NB4 (cell line): ENCODE data around the gene C19orf53.
A peak's percentile ranks its signal among the peaks of the same experiment; 100 is the strongest.
"Not testable (repeated sequence)": the region's sequence is repeated elsewhere in the genome, so short reads cannot be mapped to it uniquely, and the experiment has no call there.

Experiments used
- DNase-seq: peaks from one replicate; pipeline ENCODE4 v3.0.0; 2010; ENCODE audit warnings: low read depth
- H3K4me3 ChIP-seq: one replicate; pipeline ENCODE4 v1.5.1; 2011; ENCODE audit warnings: mild to moderate bottlenecking, low read depth, low read length, moderate library complexity
- MYC ChIP-seq: IDR thresholded peaks from 2 replicates; pipeline ENCODE4 v1.6.1; 2011; ENCODE audit warnings: low read depth, low read length
- POLR2A ChIP-seq: IDR thresholded peaks from 2 replicates; pipeline ENCODE4 v1.6.1; 2011; ENCODE audit warnings: mild to moderate bottlenecking; ENCODE audit not compliant: insufficient read length; ENCODE audit errors: extremely low read depth
- TF ChIP-seq, protein P1 (sequence below): IDR thresholded peaks from one replicate; pipeline ENCODE4 v1.5.1; 2012; ENCODE audit warnings: low read depth, low read length
- TF ChIP-seq, protein P2 (sequence below): IDR thresholded peaks from 2 replicates; pipeline ENCODE4 v1.6.1; 2011; ENCODE audit warnings: low read depth, low read length

The C19orf53 gene

DNA sequence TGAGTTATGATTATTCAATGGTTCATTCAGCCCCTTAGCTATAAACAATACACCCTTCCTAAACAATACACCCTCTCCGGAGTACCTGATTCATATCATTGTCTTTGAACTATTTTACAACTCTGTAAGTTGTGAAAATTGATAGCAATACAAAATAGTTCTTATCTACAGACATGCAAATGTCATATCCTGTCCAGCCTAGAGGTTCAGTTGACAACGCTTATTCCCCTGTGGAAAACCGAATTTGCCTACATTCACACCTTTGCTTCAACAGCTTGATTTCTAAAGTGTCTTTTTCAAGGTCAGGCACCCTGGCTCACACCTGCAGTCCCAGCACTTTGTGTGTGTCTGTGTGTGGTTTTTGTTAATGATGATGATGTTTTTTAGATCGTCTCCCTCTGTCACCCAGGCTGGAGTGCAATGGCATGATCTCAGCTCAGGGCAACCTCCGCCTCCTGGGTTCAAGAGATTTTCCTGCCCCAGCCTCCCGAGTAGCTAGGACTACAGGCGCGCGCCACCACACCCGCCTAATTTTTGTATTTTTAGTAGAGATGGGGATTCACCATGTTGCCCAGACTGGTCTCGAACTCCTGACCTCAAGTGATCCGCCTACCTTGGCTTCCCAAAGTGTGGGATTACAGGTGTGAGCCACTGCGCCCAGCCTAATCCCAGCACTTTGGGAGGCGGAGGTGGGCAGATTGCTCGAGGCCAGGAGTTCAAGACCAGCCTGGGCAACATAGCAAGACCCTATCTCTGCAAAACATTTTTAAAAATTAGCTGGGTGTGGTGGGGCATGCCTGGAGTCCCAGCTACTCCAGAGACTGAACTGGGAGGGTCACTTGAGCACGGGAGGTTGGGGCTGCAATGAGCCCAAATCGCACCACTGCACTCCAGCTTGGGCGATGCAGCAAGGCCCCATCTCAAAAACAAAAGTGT, 9.6 kb downstream of the C19orf53 start:
- no peak for DNase-seq
- H3K4me3 ChIP-seq = no peak overlapping the region
- TF ChIP-seq MYC = no peak
- no peak for TF ChIP-seq POLR2A
- TF ChIP-seq, protein P1, sequence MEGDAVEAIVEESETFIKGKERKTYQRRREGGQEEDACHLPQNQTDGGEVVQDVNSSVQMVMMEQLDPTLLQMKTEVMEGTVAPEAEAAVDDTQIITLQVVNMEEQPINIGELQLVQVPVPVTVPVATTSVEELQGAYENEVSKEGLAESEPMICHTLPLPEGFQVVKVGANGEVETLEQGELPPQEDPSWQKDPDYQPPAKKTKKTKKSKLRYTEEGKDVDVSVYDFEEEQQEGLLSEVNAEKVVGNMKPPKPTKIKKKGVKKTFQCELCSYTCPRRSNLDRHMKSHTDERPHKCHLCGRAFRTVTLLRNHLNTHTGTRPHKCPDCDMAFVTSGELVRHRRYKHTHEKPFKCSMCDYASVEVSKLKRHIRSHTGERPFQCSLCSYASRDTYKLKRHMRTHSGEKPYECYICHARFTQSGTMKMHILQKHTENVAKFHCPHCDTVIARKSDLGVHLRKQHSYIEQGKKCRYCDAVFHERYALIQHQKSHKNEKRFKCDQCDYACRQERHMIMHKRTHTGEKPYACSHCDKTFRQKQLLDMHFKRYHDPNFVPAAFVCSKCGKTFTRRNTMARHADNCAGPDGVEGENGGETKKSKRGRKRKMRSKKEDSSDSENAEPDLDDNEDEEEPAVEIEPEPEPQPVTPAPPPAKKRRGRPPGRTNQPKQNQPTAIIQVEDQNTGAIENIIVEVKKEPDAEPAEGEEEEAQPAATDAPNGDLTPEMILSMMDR = no peak
- TF ChIP-seq, protein P2, sequence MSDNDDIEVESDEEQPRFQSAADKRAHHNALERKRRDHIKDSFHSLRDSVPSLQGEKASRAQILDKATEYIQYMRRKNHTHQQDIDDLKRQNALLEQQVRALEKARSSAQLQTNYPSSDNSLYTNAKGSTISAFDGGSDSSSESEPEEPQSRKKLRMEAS = no peak

DNA sequence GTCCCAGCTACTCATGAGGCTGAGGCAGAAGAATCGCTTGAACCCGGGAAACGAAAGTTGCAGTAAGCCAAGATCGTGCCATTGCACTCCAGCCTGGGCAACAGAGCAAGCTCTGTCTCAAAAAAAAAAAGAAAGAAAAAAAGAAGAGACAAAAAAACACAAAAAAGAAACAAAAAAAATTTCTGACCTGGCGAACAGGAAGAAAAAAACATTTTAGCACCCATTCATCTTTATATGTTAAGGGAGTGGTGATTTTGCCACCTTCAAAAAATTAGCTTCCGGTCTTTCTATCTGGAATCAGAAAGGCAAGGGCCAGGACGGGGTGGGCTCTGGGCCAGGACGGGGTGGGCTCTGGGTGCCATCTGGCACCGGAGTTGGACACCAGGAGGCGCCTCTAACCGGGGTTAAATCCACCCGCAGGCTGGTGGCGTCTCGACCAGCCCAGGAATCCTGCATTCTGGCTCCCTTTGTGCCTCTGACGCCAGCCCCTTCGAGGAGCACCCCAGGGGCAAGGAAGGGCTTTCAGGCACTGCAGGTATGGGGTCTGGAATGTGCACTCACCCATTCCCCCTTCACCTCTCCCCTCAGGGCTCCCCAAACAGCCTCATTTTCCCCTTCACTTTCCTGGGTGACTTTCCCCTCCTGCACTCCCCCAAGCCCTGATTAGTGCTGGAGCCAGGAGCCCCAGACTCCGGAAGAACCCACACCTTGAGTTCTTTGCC, 10.6 kb downstream of the C19orf53 start:
- H3K4me3 ChIP-seq = no peak overlapping the region
- TF ChIP-seq POLR2A = no peak
- no peak for TF ChIP-seq MYC
- TF ChIP-seq, protein P1 = peak; percentile 53
- peak; percentile 72 for DNase-seq

DNA sequence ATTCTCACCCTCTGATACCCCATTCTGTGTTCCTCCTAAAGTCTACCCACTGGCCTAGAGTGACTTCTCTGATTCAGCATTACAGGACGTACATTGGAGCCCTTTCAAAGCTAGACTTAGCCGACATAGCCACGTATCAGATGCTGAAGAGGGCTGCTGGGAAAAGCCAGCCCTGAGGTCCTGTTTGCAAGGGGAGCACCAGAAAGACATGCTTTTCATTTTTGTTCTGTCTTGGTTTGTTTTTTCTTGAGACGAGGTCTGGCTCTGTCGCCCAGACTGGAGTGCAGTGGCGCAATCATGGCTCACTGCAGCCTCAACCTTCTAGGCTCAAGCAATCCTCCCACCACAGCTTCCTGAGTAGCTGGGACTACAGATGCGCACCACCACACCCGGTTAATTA, 14.7 kb downstream of the C19orf53 start:
- H3K4me3 ChIP-seq = no peak overlapping the region
- TF ChIP-seq MYC = no peak
- TF ChIP-seq, protein P2 = no peak
- DNase-seq = peak; percentile 84

DNA sequence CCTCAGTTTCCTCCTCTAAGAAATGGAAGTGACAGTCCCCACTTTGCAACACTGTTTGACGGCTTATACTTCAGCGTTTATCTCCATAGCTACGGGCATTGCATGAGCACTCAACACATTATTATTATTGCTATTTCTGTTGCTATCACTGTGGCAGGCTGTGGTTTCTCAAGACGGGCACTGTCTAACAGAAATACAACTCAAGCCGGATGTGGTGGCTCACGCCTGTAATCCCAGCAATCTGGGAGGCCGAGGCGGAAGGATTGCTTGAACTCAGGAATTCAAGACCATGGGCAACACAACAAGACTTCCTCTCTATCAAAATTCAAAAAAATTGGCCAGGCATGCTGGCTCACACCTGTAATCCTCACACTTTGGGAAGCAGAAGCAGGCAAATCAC, 16.1 kb downstream of the C19orf53 start:
- TF ChIP-seq, protein P1 = no peak
- TF ChIP-seq, protein P2 = 0 out of 2 replicates have a peak, but pooled peaks have one; percentile 7
- no peak overlapping the region for H3K4me3 ChIP-seq
- DNase-seq = peak; percentile 90

DNA sequence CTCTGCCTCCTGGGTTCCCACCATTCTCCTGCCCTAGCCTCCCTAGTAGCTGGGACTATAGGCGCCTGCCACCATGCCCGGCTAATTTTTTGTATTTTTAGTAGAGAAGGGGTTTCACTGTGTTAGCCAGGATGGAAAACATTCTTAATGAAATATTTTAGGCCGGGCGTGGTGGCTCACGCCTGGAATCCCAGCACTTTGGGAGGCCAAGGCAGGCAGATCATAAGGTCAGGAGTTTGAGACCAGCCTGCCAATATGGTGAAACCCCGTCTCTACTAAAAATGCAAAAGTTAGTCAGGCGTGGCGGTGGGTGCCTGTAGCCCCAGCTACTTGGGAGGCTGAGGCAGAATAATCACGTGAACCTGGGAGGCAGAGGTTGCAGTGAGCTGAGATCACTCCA, 19.1 kb downstream of the C19orf53 start:
- DNase-seq, H3K4me3 ChIP-seq: not testable (repeated sequence)

DNA sequence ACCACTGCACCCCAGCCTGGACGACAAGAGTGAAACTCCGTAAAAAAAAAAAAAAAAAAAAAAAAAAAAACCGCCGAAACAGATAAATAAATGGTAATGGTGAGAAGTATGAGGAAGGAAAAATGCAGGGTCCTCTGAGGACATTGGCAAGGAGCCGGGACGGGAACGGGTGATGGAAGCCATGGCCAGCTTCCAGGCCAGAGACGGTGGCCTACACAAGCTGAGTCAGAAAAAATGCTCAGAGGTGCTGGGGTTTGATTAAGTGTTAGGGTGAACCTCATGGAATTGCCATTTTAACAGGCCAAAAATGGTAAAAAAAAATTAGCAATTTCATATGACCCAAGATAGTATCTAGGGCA, 20.1 kb downstream of the C19orf53 start:
- peak overlapping the region; percentile 72 for H3K4me3 ChIP-seq
- DNase-seq = no peak
- TF ChIP-seq, protein P1 = no peak
- TF ChIP-seq MYC = no peak
- TF ChIP-seq, protein P2 = no peak
- no peak for TF ChIP-seq POLR2A
